ENCODE data around the gene SLC6A6. TPM values are rescaled to one million over a fixed set of nuclear protein-coding genes. Genes with fewer than 3 reads are reported as not detected.

Gene SLC6A6
- total RNA-seq, 2 experiments from 2014 or later: 27.8 to 31.2 TPM

DNA sequence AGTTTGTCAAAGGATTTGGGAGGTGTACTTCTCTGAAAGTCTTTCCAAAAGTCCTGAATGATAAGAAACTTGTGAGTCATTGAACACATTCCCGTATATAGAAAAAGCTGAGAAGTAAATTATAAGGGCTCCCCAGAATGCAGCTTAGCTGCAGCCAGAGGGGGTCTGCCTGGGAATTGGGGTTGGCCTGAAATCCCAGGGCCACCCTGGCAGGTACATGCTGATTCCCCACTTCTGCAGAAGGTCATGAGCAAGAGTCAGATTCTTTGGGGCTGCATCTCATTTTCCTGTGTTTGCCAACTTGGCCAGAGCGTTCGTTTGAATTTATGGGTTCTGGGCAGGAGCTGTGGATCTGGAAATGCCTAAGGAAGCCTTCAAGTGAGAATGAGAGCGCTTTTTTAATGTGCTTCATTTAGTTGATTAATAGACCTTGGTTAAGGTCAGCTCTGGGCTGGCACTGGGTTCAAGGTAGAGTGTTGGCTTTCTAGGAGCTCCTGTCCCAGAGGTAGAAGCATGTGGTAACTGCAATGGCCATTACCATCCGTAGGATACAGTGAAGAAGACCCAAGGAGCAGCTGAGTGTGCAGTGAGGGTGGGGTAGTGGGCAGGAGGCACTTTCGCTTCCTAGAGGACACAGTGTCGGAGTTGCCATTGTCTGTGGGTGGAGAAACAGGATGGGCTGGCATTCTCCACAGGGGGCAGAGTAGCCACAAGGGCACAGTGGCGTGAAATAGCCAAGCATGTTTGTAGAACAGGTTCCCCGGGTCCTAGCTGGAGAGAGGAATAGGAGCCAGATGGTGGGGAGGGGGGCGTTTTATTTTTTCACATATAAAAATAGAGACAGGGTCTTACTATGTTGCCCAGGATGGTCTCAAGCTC, 3.2 kb downstream of the SLC6A6 start:
- peak overlapping the region; percentile 96 for H3K4me3 Mint-ChIP-seq
- Histone ChIP-seq H3K27ac (ENCODE audit: low read depth in 1 of 2, low read length in 2 of 2) (no peak overlapping the region), H3K4me1 (ENCODE audit: insufficient read depth, low read length) (peaks cover 62% of the 10 kb centered on the region)

GRCh38 chr3:14406336-14406735, 3.9 kb downstream of the SLC6A6 start:
- ATAC-seq (ENCODE audit: poor library complexity) (no peak), DNase-seq (no peak)
- Mint-ChIP-seq H3K27ac (peak overlapping the region; percentile 66), H3K4me1 (ENCODE audit: low read depth) (peaks cover 60% of the 10 kb centered on the region), H3K27me3 (no peaks in the 10 kb centered on the region), H3K4me3 (no peak overlapping the region), H3K9me3 (no peaks in the 10 kb centered on the region), H3K36me3 (ENCODE audit: low read depth) (peaks cover 33% of the 10 kb centered on the region)
- peaks cover 28% of the 10 kb centered on the region for H3K36me3 ChIP-seq (ENCODE audit: insufficient read depth, low read length)
- H3K4me3 ChIP-seq (ENCODE audit: low read length): no peak overlapping the region
- intact Hi-C loops (cut with DNase I, micrococcal nuclease): loop anchor here in 1 of 2 experiments (10.0 kb wide), 2 partner anchors 538 to 752 kb away; partner anchors contain the start of gene NR2C2
- H3K27me3 ChIP-seq (ENCODE audit: control insufficient read depth in 1 of 2, insufficient read depth in 2 of 2, low read length in 2 of 2): no peaks in the 10 kb centered on the region
- peaks cover 66% of the 10 kb centered on the region for H3K4me1 ChIP-seq (ENCODE audit: insufficient read depth, low read length)
- POLR2A ChIA-PET: interaction anchor here (1.2 kb wide), 1 partner anchor 26 kb away, joined by 6 read pairs; no protein-coding TSS in a partner anchor
- CTCF ChIA-PET: interaction anchor here (1.0 to 2.3 kb wide), 3 partner anchors 50 to 62 kb away, joined by 3 to 9 read pairs (median 4); no protein-coding TSS in a partner anchor
- TF ChIP-seq CTCF (IDR thresholded peaks at IDR 0.05): no peak
- H3K9me3 ChIP-seq (ENCODE audit: control insufficient read depth in 1 of 2, insufficient read depth in 1 of 2, low read length in 2 of 2): no peaks in the 10 kb centered on the region
- no peak overlapping the region for H3K27ac ChIP-seq (ENCODE audit: low read depth in 1 of 2, low read length in 2 of 2)

More for the DNA sequence above, 3.2 kb downstream of the SLC6A6 start:
- ATAC-seq (ENCODE audit: poor library complexity) (no peak), DNase-seq (no peak)
- Mint-ChIP-seq H3K9me3 (no peaks in the 10 kb centered on the region), H3K27ac (peak overlapping the region; percentile 66), H3K36me3 (ENCODE audit: low read depth) (peaks cover 26% of the 10 kb centered on the region), H3K27me3 (no peaks in the 10 kb centered on the region), H3K4me1 (ENCODE audit: low read depth) (peaks cover 56% of the 10 kb centered on the region)
- Histone ChIP-seq H3K27me3 (ENCODE audit: control insufficient read depth in 1 of 2, insufficient read depth in 2 of 2, low read length in 2 of 2) (no peaks in the 10 kb centered on the region), H3K36me3 (ENCODE audit: insufficient read depth, low read length) (peaks cover 20% of the 10 kb centered on the region), H3K9me3 (ENCODE audit: control insufficient read depth in 1 of 2, insufficient read depth in 1 of 2, low read length in 2 of 2) (no peaks in the 10 kb centered on the region), H3K4me3 (ENCODE audit: low read length) (no peak overlapping the region)
- intact Hi-C loops (cut with DNase I, micrococcal nuclease): loop anchor here in 1 of 2 experiments (10.0 kb wide), 2 partner anchors 539 to 751 kb away; partner anchors contain the start of gene NR2C2
- CTCF ChIA-PET: interaction anchor here (1.0 to 4.7 kb wide), 5 partner anchors 26 to 63 kb away, joined by 3 to 42 read pairs (median 5); no protein-coding TSS in a partner anchor
- no peak for TF ChIP-seq CTCF (IDR thresholded peaks at IDR 0.05)
- POLR2A ChIA-PET: interaction anchor here (1.2 kb wide), 1 partner anchor 26 kb away, joined by 6 read pairs; no protein-coding TSS in a partner anchor

- no peak for DNase-seq
- Mint-ChIP-seq H3K36me3 (ENCODE audit: low read depth) (peaks cover 35% of the 10 kb centered on the region), H3K4me3 (no peak overlapping the region), H3K4me1 (ENCODE audit: low read depth) (peaks cover 58% of the 10 kb centered on the region), H3K9me3 (no peaks in the 10 kb centered on the region), H3K27ac (peak overlapping the region; percentile 66), H3K27me3 (no peaks in the 10 kb centered on the region)
- intact Hi-C loops (cut with DNase I, micrococcal nuclease): loop anchor here in 1 of 2 experiments (10.0 kb wide), 2 partner anchors 538 to 752 kb away; partner anchors contain the start of gene NR2C2
- TF ChIP-seq CTCF (IDR thresholded peaks at IDR 0.05): no peak
- Histone ChIP-seq H3K27ac (ENCODE audit: low read depth in 1 of 2, low read length in 2 of 2) (no peak overlapping the region), H3K9me3 (ENCODE audit: control insufficient read depth in 1 of 2, insufficient read depth in 1 of 2, low read length in 2 of 2) (no peaks in the 10 kb centered on the region), H3K27me3 (ENCODE audit: control insufficient read depth in 1 of 2, insufficient read depth in 2 of 2, low read length in 2 of 2) (no peaks in the 10 kb centered on the region), H3K4me3 (ENCODE audit: low read length) (no peak overlapping the region), H3K36me3 (ENCODE audit: insufficient read depth, low read length) (peaks cover 32% of the 10 kb centered on the region), H3K4me1 (ENCODE audit: insufficient read depth, low read length) (peaks cover 63% of the 10 kb centered on the region)
- no peak for ATAC-seq (ENCODE audit: poor library complexity)
- POLR2A ChIA-PET: interaction anchor here (0.6 kb wide), 1 partner anchor 20 kb away, joined by 3 read pairs; no protein-coding TSS in a partner anchor
- CTCF ChIA-PET: no interaction called here
Measured at GRCh38 chr3:14406766-14407165, 4.4 kb downstream of the SLC6A6 start.

Measured in CD4-positive, alpha-beta T cell (primary cell).